ENCODE results near the gene RAB4A.

- TF ChIP-seq REST (IDR thresholded peaks at IDR 0.05; ENCODE audit: low read depth, low read length) (no peak), CBX3 (IDR thresholded peaks at IDR 0.05; ENCODE audit: borderline replicate concordance, low read depth) (no peak), POLR2A (IDR thresholded peaks at IDR 0.05; ENCODE audit: low read depth, low read length) (no peak), YY1 (IDR thresholded peaks at IDR 0.05; ENCODE audit: low read depth, low read length) (no peak), SUZ12 (IDR thresholded peaks at IDR 0.05; ENCODE audit: unreplicated experiment) (no peak), RFX5 (IDR thresholded peaks at IDR 0.05; ENCODE audit: low read depth, low read length) (no peak), EZH2 (IDR thresholded peaks at IDR 0.05; ENCODE audit: borderline replicate concordance, control insufficient read depth, low read depth, low read length) (no peak), EGR1 (IDR thresholded peaks at IDR 0.05; ENCODE audit: borderline replicate concordance in 1 of 2, low read depth in 2 of 2, low read length in 2 of 2) (no peak), CTCF (IDR thresholded peaks at IDR 0.05 in 2 of 3, conservative IDR thresholded peaks at IDR 0.05 in 1 of 3; ENCODE audit: control insufficient read depth in 2 of 3, extremely low read depth in 1 of 3, insufficient read depth in 1 of 3, low read depth in 3 of 3, low read length in 3 of 3) (no peak), ZNF217 (IDR thresholded peaks at IDR 0.05) (no peak), ATF3 (IDR thresholded peaks at IDR 0.05; ENCODE audit: borderline replicate concordance, extremely low read depth, low read depth, low read length) (no peak)
Observed at GRCh38 chr1:229302740-229303139, 31.8 kb downstream of the RAB4A start.
